ENCODE results near the gene DPYSL4.

GRCh38 chr10:132230557-132231210, 43.9 kb downstream of the DPYSL4 start:
- TF ChIP-seq POLR2AphosphoS5 (IDR thresholded peaks at IDR 0.05; ENCODE audit: low read depth, low read length), result no peak
- no peak for TF ChIP-seq CTCF (IDR thresholded peaks at IDR 0.05)
- no peak for TF ChIP-seq SIN3A (IDR thresholded peaks at IDR 0.05; ENCODE audit: borderline replicate concordance, insufficient read depth, low read depth, low read length)

Data from Panc1 (cell line).